ENCODE results near the gene LGALSL. TPM values are rescaled to one million over a fixed set of nuclear protein-coding genes. Genes with fewer than 3 reads are reported as not detected.

The LGALSL gene
- total RNA-seq, 1 donor from 2014 or later = 46.4 TPM

DNA sequence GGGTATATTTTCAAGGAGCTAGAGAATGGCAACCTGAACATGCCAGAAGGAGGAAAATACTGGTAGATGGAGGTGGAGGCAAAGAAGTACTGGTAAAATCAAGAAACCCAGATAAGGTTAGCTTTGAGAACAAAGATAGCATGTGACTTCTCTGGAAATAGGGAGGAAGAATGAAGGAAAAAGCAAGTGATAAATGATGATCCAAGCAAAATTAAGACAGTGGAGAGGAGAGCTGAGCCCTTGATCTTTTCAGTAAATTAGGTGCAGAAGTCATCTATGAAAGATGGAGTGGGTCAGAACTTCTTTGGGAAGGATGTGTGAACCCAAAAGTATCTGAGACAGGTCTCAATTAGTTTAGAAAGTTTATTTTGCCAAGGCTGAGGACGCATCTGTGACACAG, 44.5 kb downstream of the LGALSL start:
- no peak for DNase-seq

DNA sequence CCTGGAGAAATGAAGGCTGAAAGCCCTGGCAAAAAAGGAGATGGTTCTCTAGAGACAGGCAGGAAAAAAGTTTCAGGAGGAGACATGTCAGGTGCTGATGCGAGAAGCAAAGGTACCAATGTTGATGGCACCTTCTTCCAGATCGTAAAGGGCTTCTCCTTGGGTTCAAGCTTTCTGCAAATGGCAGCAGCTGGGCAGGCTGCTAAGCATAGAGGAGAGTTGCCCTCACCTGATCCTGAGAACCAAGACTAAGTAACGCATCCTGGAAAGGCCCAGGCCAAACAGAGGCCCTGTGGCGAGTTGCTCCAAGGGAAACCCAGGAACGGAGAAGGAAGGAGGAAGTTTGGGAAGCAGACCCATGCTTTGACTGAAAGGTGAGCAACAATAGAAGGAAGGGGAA, 46.6 kb downstream of the LGALSL start:
- DNase-seq = no peak

DNA sequence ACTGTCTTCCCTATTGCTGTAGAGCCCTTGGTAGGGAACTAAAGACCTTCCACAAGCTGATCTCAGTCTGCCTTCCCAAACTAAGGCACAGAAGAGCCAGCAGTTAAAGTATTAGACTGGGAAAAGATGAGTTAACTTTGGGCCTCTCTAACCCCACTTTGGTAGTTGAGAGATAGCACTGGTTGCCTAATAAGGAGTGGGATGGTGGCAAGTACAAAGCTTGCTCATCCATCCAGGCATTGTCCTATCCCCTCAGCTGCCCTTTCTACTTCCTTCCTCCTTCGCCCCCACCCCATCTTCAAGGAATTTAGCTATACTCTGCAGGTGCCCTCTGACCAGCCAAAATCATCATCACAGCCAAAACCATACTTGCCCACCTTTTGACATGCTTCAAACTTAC, 48.0 kb downstream of the LGALSL start:
- DNase-seq = no peak

DNA sequence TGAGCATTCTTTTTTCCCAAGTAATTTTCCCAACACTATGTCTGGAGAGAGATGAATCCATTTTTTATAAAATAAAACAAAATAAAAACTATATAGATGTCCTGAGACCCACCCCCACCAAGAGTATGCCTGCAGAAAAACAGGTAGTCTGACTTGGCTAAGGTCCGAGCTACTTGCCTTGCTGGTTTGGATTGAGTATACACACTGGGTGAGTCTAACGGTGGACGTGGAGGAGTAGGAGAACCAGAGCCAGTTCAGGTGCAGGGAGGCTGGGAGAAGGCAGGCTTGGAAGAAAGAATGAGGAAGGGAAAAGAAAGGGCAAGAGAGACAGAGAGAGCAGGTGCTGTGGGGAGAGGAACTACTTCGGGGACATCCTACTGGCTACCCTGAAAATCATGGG, 48.9 kb downstream of the LGALSL start:
- no peak for DNase-seq

DNA sequence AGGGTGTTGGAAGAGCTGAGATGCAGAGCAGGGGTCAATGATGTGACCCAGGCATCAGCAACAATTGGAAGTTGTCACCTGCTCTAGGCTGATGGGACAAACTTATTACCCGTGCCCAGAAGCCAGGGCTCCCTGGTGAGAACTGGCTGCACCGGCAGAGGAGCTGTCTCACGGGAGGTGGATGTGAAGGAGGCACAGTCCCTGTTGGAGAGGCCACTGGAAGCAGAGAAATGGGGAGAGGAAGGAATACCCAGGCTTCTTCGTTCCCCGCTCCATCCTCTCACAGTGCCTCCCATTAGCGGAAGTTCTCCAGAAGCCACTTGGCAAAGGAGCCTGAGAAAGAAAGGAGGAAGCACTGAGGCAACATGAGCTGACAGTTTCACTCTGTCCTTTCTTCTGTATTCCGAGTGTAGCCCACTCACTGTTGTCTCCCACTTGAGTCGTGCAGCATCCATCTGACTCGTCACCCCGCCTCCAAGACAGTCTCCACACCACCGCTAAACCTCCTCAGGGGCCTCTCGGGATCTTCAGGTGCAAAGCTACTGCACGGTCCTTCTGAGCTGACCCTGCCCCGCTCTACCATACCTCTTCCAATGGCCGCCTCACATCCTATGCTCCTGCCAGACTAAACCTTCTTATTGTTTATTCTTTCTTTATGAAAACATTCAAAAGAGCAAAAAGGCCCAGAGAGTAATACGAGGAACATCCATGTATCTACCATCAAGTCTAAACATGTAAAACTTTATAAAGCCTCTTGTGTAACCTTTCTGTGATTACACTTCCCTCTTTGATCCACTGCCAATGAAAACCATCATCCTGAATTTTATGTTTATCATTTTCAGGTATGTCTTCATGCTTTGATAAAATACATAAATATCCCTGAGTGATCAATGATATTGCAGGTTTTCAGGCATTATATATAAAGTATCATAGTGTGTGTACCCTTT, 51.1 kb downstream of the LGALSL start:
- DNase-seq = no peak

DNA sequence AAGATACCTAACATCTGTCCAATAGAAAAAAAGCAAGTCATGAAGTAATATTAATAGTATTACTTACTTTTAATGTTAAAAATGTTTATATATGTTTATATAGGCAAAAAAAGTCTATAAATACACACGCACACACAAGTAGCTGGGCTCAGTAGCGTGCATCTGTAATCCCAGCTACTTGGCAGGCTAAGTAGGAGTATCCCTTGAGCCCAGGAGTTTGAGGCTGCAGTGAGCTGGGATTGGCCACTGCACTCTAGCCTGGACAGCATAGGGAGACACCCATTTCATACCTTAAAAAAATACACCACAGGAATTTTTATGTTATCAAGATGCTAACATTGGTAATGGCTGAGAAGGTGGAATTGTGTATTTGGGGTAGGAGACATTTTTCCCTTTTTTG, 52.7 kb downstream of the LGALSL start:
- no peak for DNase-seq

Other genes starting within 250 kb of the LGALSL start
- 55.1 TPM for gene AFTPH, start 70.2 kb downstream of the LGALSL start, total RNA-seq
- gene SERTAD2, start 199.8 kb downstream of the LGALSL start, total RNA-seq = 18.7 TPM